ENCODE data around the gene RPS21. TPM values are rescaled to one million over a fixed set of nuclear protein-coding genes. Genes with fewer than 3 reads are reported as not detected.

Gene RPS21
- total and polyA plus RNA-seq, 2 of the 13 experiments (the other 11 are each of a cell fraction or from before 2014, with no cell fraction given): 2,647 to 11,063 TPM

DNA sequence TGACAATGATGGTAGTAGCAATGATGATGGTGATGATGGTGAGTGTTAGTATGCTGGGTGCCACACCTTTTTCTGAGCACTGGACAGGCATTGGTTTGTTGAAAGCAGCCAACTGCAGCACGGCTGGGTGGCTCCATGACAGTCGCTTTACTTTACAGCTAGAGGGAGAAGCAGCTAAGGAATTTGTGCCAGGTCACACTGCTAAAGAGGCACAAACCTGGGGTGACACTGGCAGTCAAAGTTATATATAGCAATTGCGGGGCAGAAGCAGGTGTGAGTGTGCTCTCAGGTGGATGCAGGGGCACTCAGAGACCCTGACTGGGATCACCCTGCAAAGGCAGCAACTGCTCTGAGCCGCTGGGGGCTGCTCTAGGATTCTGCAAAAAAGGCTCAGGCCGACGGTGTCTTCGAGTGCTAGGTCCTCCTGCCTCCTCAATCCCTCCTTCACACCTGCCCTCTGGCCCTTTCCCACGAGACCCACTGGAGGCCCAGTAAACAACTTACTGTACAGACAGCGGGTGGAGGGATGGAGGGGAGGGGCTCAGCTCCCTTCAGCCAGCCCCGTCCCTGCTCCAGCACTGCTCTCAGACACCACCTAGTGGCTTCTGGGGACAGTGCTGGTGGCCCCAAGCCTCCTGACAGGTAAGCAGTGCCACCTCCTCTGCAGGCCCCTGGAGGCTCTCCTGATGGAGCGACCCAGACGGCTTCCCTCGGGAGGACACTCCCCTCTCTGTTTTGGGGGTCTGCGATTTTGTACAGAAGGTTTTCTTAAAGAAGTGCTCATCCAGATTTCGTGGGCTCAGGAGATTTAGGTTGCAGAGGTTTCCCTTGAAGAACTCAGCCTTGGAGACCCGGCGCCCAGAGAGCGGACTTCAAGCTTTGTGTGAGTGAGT lies 4.4 kb upstream of the RPS21 start (continued):
- TF ChIP-seq, protein P1, sequence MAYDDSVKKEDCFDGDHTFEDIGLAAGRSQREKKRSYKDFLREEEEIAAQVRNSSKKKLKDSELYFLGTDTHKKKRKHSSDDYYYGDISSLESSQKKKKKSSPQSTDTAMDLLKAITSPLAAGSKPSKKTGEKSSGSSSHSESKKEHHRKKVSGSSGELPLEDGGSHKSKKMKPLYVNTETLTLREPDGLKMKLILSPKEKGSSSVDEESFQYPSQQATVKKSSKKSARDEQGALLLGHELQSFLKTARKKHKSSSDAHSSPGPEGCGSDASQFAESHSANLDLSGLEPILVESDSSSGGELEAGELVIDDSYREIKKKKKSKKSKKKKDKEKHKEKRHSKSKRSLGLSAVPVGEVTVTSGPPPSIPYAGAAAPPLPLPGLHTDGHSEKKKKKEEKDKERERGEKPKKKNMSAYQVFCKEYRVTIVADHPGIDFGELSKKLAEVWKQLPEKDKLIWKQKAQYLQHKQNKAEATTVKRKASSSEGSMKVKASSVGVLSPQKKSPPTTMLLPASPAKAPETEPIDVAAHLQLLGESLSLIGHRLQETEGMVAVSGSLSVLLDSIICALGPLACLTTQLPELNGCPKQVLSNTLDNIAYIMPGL (CRISPR knock-in tag; IDR thresholded peaks at IDR 0.05; ENCODE audit: borderline replicate concordance in 1 of 2, low read depth in 1 of 2): peak; percentile 90 to 95
- TF ChIP-seq FOSL2 (CRISPR knock-in tag; IDR thresholded peaks at IDR 0.05) (peak; percentile 61), BORCS8-MEF2B (CRISPR knock-in tag; IDR thresholded peaks at IDR 0.05) (peak; percentile 72; the same call in 1 of the 2 replicates), ZNF839 (CRISPR knock-in tag; IDR thresholded peaks at IDR 0.05; ENCODE audit: borderline replicate concordance) (no peak), ZNF607 (CRISPR knock-in tag; IDR thresholded peaks at IDR 0.05; ENCODE audit: borderline replicate concordance) (no peak), MTF1 (CRISPR knock-in tag; IDR thresholded peaks at IDR 0.05) (no peak), ZNF841 (CRISPR knock-in tag; IDR thresholded peaks at IDR 0.05; ENCODE audit: borderline replicate concordance) (no peak), FOXP1 (IDR thresholded peaks at IDR 0.05) (no peak), FOXP1 (CRISPR knock-in tag; IDR thresholded peaks at IDR 0.05) (peak; percentile 83), ESRRA (CRISPR knock-in tag; IDR thresholded peaks at IDR 0.05; ENCODE audit: low read depth) (peak; percentile 47; the same call in 1 of the 2 replicates), ZSCAN21 (CRISPR knock-in tag; IDR thresholded peaks at IDR 0.05; ENCODE audit: borderline replicate concordance) (peak; percentile 77; the same call in 1 of the 2 replicates)
- TF ChIP-seq, protein P2, sequence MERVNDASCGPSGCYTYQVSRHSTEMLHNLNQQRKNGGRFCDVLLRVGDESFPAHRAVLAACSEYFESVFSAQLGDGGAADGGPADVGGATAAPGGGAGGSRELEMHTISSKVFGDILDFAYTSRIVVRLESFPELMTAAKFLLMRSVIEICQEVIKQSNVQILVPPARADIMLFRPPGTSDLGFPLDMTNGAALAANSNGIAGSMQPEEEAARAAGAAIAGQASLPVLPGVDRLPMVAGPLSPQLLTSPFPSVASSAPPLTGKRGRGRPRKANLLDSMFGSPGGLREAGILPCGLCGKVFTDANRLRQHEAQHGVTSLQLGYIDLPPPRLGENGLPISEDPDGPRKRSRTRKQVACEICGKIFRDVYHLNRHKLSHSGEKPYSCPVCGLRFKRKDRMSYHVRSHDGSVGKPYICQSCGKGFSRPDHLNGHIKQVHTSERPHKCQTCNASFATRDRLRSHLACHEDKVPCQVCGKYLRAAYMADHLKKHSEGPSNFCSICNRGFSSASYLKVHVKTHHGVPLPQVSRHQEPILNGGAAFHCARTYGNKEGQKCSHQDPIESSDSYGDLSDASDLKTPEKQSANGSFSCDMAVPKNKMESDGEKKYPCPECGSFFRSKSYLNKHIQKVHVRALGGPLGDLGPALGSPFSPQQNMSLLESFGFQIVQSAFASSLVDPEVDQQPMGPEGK (CRISPR knock-in tag; IDR thresholded peaks at IDR 0.05): peak; percentile 94
- TF ChIP-seq, protein P3, sequence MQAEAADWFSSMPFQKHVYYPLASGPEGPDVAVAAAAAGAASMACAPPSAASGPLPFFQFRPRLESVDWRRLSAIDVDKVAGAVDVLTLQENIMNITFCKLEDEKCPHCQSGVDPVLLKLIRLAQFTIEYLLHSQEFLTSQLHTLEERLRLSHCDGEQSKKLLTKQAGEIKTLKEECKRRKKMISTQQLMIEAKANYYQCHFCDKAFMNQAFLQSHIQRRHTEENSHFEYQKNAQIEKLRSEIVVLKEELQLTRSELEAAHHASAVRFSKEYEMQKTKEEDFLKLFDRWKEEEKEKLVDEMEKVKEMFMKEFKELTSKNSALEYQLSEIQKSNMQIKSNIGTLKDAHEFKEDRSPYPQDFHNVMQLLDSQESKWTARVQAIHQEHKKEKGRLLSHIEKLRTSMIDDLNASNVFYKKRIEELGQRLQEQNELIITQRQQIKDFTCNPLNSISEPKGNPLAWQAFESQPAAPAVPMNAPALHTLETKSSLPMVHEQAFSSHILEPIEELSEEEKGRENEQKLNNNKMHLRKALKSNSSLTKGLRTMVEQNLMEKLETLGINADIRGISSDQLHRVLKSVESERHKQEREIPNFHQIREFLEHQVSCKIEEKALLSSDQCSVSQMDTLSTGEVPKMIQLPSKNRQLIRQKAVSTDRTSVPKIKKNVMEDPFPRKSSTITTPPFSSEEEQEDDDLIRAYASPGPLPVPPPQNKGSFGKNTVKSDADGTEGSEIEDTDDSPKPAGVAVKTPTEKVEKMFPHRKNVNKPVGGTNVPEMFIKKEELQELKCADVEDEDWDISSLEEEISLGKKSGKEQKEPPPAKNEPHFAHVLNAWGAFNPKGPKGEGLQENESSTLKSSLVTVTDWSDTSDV (CRISPR knock-in tag; IDR thresholded peaks at IDR 0.05): no peak
- TF ChIP-seq, protein P4, sequence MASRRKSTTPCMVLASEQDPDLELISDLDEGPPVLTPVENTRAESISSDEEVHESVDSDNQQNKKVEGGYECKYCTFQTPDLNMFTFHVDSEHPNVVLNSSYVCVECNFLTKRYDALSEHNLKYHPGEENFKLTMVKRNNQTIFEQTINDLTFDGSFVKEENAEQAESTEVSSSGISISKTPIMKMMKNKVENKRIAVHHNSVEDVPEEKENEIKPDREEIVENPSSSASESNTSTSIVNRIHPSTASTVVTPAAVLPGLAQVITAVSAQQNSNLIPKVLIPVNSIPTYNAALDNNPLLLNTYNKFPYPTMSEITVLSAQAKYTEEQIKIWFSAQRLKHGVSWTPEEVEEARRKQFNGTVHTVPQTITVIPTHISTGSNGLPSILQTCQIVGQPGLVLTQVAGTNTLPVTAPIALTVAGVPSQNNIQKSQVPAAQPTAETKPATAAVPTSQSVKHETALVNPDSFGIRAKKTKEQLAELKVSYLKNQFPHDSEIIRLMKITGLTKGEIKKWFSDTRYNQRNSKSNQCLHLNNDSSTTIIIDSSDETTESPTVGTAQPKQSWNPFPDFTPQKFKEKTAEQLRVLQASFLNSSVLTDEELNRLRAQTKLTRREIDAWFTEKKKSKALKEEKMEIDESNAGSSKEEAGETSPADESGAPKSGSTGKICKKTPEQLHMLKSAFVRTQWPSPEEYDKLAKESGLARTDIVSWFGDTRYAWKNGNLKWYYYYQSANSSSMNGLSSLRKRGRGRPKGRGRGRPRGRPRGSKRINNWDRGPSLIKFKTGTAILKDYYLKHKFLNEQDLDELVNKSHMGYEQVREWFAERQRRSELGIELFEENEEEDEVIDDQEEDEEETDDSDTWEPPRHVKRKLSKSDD (CRISPR knock-in tag; IDR thresholded peaks at IDR 0.05; ENCODE audit: low read depth): peak; percentile 34; the same call in 1 of the 2 replicates
- TF ChIP-seq, protein P5, sequence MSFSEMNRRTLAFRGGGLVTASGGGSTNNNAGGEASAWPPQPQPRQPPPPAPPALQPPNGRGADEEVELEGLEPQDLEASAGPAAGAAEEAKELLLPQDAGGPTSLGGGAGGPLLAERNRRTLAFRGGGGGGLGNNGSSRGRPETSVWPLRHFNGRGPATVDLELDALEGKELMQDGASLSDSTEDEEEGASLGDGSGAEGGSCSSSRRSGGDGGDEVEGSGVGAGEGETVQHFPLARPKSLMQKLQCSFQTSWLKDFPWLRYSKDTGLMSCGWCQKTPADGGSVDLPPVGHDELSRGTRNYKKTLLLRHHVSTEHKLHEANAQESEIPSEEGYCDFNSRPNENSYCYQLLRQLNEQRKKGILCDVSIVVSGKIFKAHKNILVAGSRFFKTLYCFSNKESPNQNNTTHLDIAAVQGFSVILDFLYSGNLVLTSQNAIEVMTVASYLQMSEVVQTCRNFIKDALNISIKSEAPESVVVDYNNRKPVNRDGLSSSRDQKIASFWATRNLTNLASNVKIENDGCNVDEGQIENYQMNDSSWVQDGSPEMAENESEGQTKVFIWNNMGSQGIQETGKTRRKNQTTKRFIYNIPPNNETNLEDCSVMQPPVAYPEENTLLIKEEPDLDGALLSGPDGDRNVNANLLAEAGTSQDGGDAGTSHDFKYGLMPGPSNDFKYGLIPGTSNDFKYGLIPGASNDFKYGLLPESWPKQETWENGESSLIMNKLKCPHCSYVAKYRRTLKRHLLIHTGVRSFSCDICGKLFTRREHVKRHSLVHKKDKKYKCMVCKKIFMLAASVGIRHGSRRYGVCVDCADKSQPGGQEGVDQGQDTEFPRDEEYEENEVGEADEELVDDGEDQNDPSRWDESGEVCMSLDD (CRISPR knock-in tag; IDR thresholded peaks at IDR 0.05; ENCODE audit: borderline replicate concordance): peak; percentile 66; the same call in 1 of the 2 replicates

Data from HepG2 (cell line).